ENCODE results near the gene ANKS3.

ANKS3 gene

DNA sequence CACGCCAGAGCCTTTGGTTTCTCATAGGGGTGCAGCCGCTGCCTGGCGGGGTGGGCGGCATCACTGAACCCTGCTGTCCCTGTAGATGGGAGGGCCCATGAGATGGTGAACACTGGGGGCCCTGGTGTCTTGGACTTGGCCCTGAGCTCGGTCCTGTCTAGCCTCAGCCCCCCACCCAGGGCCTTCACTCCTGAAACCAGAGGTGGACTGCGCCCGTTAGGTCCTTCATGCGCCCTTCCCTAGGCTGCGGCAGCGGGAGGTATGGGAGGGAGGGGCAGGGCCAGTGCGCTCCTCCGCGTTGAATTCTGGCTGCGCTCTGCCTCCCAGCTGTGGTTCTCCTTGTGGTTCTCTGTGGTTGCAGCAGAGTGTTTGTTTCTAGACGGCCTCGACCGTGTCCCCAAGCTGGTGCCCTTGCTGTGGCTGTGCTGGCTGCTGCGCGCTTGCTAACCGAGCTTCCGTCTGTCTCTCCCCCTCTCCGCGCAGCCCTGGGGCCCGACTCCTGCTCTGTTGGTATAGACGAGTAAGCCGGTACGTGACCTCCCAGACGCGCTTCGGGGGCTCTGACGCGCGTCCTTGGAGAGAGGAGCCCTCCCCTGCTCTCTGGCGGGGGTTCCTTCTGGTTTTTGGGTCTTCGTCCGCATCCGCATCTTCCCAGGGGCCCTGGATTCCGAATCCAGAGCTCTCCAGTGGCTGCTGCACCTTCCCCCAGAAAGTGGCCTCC, 48.1 kb downstream of the ANKS3 start:
- Histone ChIP-seq H3K4me1 (ENCODE audit: control insufficient read depth, insufficient read depth, low read length) (no peaks in the 10 kb centered on the region), H3K36me3 (ENCODE audit: control insufficient read depth in 2 of 2, insufficient read depth in 1 of 2, low read length in 2 of 2) (peaks cover 0 to 81% of the 10 kb centered on the region in 2 experiments; a peak in 1 of 3 replicates), H3K4me3 (ENCODE audit: low read depth, low read length) (no peak overlapping the region), H3K9me3 (ENCODE audit: control insufficient read depth, insufficient read depth, low read depth, low read length) (no peaks in the 10 kb centered on the region), H3K27ac (ENCODE audit: extremely low read depth, low read depth, low read length) (no peak overlapping the region)
- TF ChIP-seq ZNF513 (tag by site-specific recombination; IDR thresholded peaks at IDR 0.05): no peak
- no peak for TF ChIP-seq ZNF544 (tag by site-specific recombination; IDR thresholded peaks at IDR 0.05)
- TF ChIP-seq ZNF670 (tag by site-specific recombination; IDR thresholded peaks at IDR 0.05; ENCODE audit: low read depth): no peak
- TF ChIP-seq PRDM2 (tag by site-specific recombination; IDR thresholded peaks at IDR 0.05; ENCODE audit: borderline replicate concordance): no peak
- TF ChIP-seq ZNF146 (tag by site-specific recombination; IDR thresholded peaks at IDR 0.05): no peak
- TF ChIP-seq, protein P1, sequence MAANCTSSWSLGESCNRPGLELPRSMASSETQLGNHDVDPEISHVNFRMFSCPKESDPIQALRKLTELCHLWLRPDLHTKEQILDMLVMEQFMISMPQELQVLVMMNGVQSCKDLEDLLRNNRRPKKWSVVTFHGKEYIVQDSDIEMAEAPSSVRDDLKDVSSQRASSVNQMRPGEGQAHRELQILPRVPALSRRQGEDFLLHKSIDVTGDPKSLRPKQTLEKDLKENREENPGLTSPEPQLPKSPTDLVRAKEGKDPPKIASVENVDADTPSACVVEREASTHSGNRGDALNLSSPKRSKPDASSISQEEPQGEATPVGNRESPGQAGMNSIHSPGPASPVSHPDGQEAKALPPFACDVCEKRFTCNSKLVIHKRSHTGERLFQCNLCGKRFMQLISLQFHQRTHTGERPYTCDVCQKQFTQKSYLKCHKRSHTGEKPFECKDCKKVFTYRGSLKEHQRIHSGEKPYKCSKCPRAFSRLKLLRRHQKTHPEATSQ (tag by site-specific recombination; IDR thresholded peaks at IDR 0.05): no peak
- no peak for TF ChIP-seq ZNF133 (tag by site-specific recombination; IDR thresholded peaks at IDR 0.05)
- TF ChIP-seq ZNF112 (tag by site-specific recombination; IDR thresholded peaks at IDR 0.05): no peak
- no peak for TF ChIP-seq ZNF768 (tag by site-specific recombination; IDR thresholded peaks at IDR 0.05)
- no peak for TF ChIP-seq ZNF518A (tag by site-specific recombination; conservative IDR thresholded peaks at IDR 0.05; ENCODE audit: low read depth)
- TF ChIP-seq ZNF211 (tag by site-specific recombination; IDR thresholded peaks at IDR 0.05; ENCODE audit: low read depth): no peak
- ChIA-PET POLR2A (no interaction called here), CTCF (no interaction called here)
